Panc1 (cell line): ENCODE data around the gene GATA6. TPM values are rescaled to one million over a fixed set of nuclear protein-coding genes. Genes with fewer than 3 reads are reported as not detected.

Experiments used
- ATAC-seq: fragments of 200-7000 bp; cut with Tn5 transposase; 2 replicates; pipeline ENCODE4 v1.9.1; 2020; ENCODE audit warnings: mild to moderate bottlenecking, moderate library complexity
- BruUV-seq: library from RNA; stranded (reverse); fragments of 400-500 nt; replicated peaks from 2 replicates; lab custom pipeline; 2021; lab: Mats Ljungman, UMichigan
- CTCF ChIA-PET: fragments of 300-600 bp; sonication (Branson Sonifier 250); formaldehyde crosslinking; loops from one replicate; lab custom pipeline; 2022; ENCODE audit warnings: antibody characterized with exemption; lab: Charles Lee
- POLR2A ChIA-PET: fragments of 300-600 bp; sonication (Branson Sonifier 250); formaldehyde crosslinking; loops from one replicate; lab custom pipeline; 2022; ENCODE audit warnings: antibody characterized with exemption; lab: Charles Lee
- DNase-seq: peaks from one replicate; pipeline ENCODE4 v3.0.0-alpha.2; 2010; ENCODE audit warnings: low read depth, low spot score
- H3K27ac ChIP-seq: 2 replicates; pipeline ENCODE4 v1.5.1; 2011; ENCODE audit warnings: mild to moderate bottlenecking, low read length, inconsistent platforms
- H3K27me3 ChIP-seq: fragments of 200-500 bp; sonication (Bioruptor generic); 2 replicates; pipeline ENCODE4 v1.6.0; 2014; ENCODE audit warnings: low read length, inconsistent platforms; ENCODE audit not compliant: control insufficient read depth, insufficient read depth
- H3K36me3 ChIP-seq: fragments of 200-500 bp; sonication (Bioruptor generic); 2 replicates; pipeline ENCODE4 v1.5.1; 2014; ENCODE audit warnings: inconsistent platforms, mild to moderate bottlenecking, low read length, moderate library complexity; ENCODE audit not compliant: control insufficient read depth, insufficient read depth
- H3K4me1 ChIP-seq: 2 replicates; pipeline ENCODE4 v1.5.1; 2011; ENCODE audit warnings: inconsistent platforms, mild to moderate bottlenecking, low read length, moderate library complexity; ENCODE audit not compliant: control insufficient read depth, insufficient read depth
- H3K4me3 ChIP-seq, 2 experiments: 2 replicates each; pipeline ENCODE4 v1.5.1; 2011 to 2012; ENCODE audit warnings: low read depth in 2 of 2, low read length in 2 of 2, mild to moderate bottlenecking in 2 of 2, inconsistent platforms in 1 of 2, moderate library complexity in 1 of 2
- H3K9me3 ChIP-seq: fragments of 200-500 bp; sonication (Bioruptor generic); 2 replicates; pipeline ENCODE4 v1.5.1; 2014; ENCODE audit warnings: low read depth, mild to moderate bottlenecking, inconsistent platforms, low read length, moderate library complexity; ENCODE audit not compliant: control insufficient read depth, insufficient read depth
- POLR2AphosphoS5 ChIP-seq: IDR thresholded peaks from 2 replicates; pipeline ENCODE4 v1.6.1; 2012; ENCODE audit warnings: mild to moderate bottlenecking, low read depth, low read length, moderate library complexity
- SIN3A ChIP-seq: IDR thresholded peaks from 2 replicates; pipeline ENCODE4 v1.6.1; 2012; ENCODE audit warnings: low read depth, mild to moderate bottlenecking, low read length, moderate library complexity, borderline replicate concordance; ENCODE audit not compliant: insufficient read depth
- TCF7L2 ChIP-seq: IDR thresholded peaks from 2 replicates; pipeline ENCODE4 v1.6.1; 2011; ENCODE audit warnings: mild to moderate bottlenecking, low read depth, low read length, inconsistent platforms
- in situ Hi-C: cut with HindIII; loops from 2 replicates; pipeline ENCODE4 v1.10.0; 2016; ENCODE audit warnings: low sequenced_read_pairs, low pct_unique_long_range_greater_than_20kb
- intact Hi-C: fragments of 100-400 bp; cut with micrococcal nuclease; formaldehyde crosslinking; loops from one replicate; pipeline ENCODE4 v1.10.0; 2022; ENCODE audit not compliant: unreplicated experiment
- total RNA-seq: library from RNA; stranded (reverse); gene quantifications from one replicate; pipeline ENCODE4 v1.2.1, GENCODE V29; 2021; ENCODE audit not compliant: unreplicated experiment
- TF ChIP-seq, protein P1 (sequence below): fragments of 450-650 bp; IDR thresholded peaks from 2 replicates; pipeline ENCODE4 v1.5.1; 2017; ENCODE audit warnings: mild to moderate bottlenecking
- TF ChIP-seq, protein P2 (sequence below), 2 experiments: IDR thresholded peaks; 2 replicates each; pipeline ENCODE4 v1.6.1; 2011 to 2012; ENCODE audit warnings: low read depth in 2 of 2, control low read depth in 1 of 2, low read length in 1 of 2, mild to moderate bottlenecking in 1 of 2, moderate library complexity in 1 of 2; ENCODE audit not compliant: insufficient read depth in 1 of 2

Gene GATA6
- total RNA-seq, 1 experiment from 2014 or later = 0.51 TPM

- H3K4me3 ChIP-seq = peak overlapping the region in 1 of 2 experiments; percentile 30; a peak in 2 of 4 replicates
- in situ Hi-C loops = no loop called here
- POLR2A ChIA-PET = no interaction called here
- BruUV-seq = no TSS peak
- TF ChIP-seq SIN3A = no peak
- TF ChIP-seq TCF7L2 = no peak
- TF ChIP-seq, protein P1, sequence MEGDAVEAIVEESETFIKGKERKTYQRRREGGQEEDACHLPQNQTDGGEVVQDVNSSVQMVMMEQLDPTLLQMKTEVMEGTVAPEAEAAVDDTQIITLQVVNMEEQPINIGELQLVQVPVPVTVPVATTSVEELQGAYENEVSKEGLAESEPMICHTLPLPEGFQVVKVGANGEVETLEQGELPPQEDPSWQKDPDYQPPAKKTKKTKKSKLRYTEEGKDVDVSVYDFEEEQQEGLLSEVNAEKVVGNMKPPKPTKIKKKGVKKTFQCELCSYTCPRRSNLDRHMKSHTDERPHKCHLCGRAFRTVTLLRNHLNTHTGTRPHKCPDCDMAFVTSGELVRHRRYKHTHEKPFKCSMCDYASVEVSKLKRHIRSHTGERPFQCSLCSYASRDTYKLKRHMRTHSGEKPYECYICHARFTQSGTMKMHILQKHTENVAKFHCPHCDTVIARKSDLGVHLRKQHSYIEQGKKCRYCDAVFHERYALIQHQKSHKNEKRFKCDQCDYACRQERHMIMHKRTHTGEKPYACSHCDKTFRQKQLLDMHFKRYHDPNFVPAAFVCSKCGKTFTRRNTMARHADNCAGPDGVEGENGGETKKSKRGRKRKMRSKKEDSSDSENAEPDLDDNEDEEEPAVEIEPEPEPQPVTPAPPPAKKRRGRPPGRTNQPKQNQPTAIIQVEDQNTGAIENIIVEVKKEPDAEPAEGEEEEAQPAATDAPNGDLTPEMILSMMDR = no peak
- TF ChIP-seq POLR2AphosphoS5 = no peak
- TF ChIP-seq, protein P2, sequence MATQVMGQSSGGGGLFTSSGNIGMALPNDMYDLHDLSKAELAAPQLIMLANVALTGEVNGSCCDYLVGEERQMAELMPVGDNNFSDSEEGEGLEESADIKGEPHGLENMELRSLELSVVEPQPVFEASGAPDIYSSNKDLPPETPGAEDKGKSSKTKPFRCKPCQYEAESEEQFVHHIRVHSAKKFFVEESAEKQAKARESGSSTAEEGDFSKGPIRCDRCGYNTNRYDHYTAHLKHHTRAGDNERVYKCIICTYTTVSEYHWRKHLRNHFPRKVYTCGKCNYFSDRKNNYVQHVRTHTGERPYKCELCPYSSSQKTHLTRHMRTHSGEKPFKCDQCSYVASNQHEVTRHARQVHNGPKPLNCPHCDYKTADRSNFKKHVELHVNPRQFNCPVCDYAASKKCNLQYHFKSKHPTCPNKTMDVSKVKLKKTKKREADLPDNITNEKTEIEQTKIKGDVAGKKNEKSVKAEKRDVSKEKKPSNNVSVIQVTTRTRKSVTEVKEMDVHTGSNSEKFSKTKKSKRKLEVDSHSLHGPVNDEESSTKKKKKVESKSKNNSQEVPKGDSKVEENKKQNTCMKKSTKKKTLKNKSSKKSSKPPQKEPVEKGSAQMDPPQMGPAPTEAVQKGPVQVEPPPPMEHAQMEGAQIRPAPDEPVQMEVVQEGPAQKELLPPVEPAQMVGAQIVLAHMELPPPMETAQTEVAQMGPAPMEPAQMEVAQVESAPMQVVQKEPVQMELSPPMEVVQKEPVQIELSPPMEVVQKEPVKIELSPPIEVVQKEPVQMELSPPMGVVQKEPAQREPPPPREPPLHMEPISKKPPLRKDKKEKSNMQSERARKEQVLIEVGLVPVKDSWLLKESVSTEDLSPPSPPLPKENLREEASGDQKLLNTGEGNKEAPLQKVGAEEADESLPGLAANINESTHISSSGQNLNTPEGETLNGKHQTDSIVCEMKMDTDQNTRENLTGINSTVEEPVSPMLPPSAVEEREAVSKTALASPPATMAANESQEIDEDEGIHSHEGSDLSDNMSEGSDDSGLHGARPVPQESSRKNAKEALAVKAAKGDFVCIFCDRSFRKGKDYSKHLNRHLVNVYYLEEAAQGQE (IDR thresholded peaks at IDR 0.05; ENCODE audit: insufficient read depth in 1 of 2, low read depth in 2 of 2, low read length in 1 of 2) = no peak
- no peak overlapping the region for H3K27ac ChIP-seq
- no peaks in the 10 kb centered on the region; the same call in 1 of the 2 replicates for H3K36me3 ChIP-seq
- no peak for DNase-seq
- peaks cover 47% of the 10 kb centered on the region for H3K27me3 ChIP-seq
- H3K4me1 ChIP-seq = peaks cover 27% of the 10 kb centered on the region
- CTCF ChIA-PET = no interaction called here
- ATAC-seq = no peak
- no peaks in the 10 kb centered on the region for H3K9me3 ChIP-seq
- intact Hi-C loops = no loop called here
These were observed 948 bp upstream of the GATA6 start for GRCh38 chr18:22168360-22168921.

DNA sequence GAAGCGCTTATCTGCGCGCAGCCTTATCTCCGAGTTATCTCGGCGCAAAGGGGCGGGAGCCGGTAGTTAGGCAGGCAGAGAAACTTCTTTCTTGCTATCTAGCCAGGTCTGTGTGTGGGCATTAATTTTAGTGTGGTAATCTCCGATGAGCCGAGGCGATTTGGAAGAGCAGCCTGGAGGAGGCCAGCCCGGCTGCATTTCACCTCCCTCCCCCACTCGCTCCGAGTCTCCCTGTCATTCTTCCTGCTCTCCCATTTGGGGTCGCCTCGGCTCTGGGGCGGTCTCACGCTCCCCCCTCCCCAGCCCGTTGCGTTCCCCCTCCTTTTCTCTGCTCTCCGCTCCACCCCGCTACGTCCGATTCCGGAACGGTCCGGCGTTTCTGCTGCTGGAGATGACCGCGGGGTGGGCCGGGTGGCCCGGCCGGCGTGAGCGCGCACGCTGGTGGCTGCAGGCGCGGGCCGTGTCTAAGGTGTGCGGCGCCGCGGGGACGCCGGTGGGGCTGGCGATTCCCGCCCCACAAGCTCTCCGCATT lies 566 bp downstream of the GATA6 start:
- in situ Hi-C loops = no loop called here
- Histone ChIP-seq H3K4me3 (peak overlapping the region; percentile 50 to 67), H3K27me3 (peaks cover 47% of the 10 kb centered on the region), H3K9me3 (no peaks in the 10 kb centered on the region), H3K27ac (no peak overlapping the region), H3K36me3 (no peaks in the 10 kb centered on the region; the same call in 1 of the 2 replicates), H3K4me1 (peaks cover 27% of the 10 kb centered on the region)
- DNase-seq = no peak
- ChIA-PET POLR2A (no interaction called here), CTCF (interaction anchor here (0.7 kb wide), 1 partner anchor 42 kb away, joined by 9 read pairs; no protein-coding TSS in a partner anchor)
- intact Hi-C loops = loop anchor here (5.0 to 10.0 kb wide), 2 partner anchors 175 to 392 kb away; no protein-coding TSS in a partner anchor
- ATAC-seq = peak; percentile 32
- no peak for TF ChIP-seq SIN3A
- no peak for TF ChIP-seq POLR2AphosphoS5
- TF ChIP-seq, protein P1 = no peak
- TF ChIP-seq, protein P2 (IDR thresholded peaks at IDR 0.05; ENCODE audit: insufficient read depth in 1 of 2, low read depth in 2 of 2, low read length in 1 of 2) = no peak
- TF ChIP-seq TCF7L2 = no peak
- BruUV-seq = no TSS peak
